Measurements from ENCODE around the gene VTN.

The VTN gene

DNA sequence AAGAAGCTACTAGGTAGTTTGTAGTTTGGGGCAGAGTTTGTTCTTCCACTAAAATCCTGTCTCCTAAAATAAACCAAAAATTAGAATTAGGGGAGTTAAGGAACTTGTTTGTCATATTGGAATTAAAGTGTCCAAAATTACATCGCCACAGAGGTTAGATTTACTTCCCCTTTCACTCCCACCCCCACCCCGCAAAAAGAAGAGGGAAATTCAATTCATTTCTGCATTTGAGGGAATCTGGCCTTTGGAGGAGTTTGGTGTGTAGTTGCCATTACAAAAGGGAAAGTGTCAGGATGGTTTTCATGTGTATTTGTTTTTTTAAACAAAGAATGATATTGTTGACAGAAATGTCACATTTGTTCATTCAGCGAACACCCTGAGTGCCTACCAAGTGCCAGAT, 45.3 kb downstream of the VTN start:
- Histone ChIP-seq H3K9ac (ENCODE audit: low read length) (no peak overlapping the region), H2BK12ac (ENCODE audit: low read length) (no peak overlapping the region), H3K79me2 (ENCODE audit: control insufficient read depth, insufficient read depth, low read length, poor library complexity) (peaks cover 26% of the 10 kb centered on the region), H3K4me1 (ENCODE audit: control insufficient read depth in 1 of 2, insufficient read depth in 2 of 2, low read length in 2 of 2) (peaks cover 24 to 34% of the 10 kb centered on the region in 2 experiments), H3K27me3 (ENCODE audit: insufficient read depth, low read length) (no peaks in the 10 kb centered on the region), H2BK5ac (ENCODE audit: low read depth, low read length, poor library complexity) (no peak overlapping the region), H3K4ac (ENCODE audit: low read depth, low read length) (peak overlapping the region; percentile 57), H3K36me3 (ENCODE audit: control insufficient read depth in 1 of 2, insufficient read depth in 2 of 2, low read length in 2 of 2) (peaks cover 19 to 30% of the 10 kb centered on the region in 2 experiments), H3K27ac (ENCODE audit: low read depth, low read length) (no peak overlapping the region), H2AFZ (ENCODE audit: insufficient read depth, low read length, poor library complexity) (no peak overlapping the region), H3K9me3 (ENCODE audit: insufficient read depth, low read depth, low read length) (no peaks in the 10 kb centered on the region), H3K14ac (ENCODE audit: low read length) (no peak overlapping the region), H2AK5ac (ENCODE audit: low read length) (no peak overlapping the region), H3K4me2 (ENCODE audit: low read length) (no peak overlapping the region), H4K8ac (ENCODE audit: low read depth, low read length) (no peak overlapping the region), H3K23ac (ENCODE audit: low read length) (no peak overlapping the region), H3K18ac (ENCODE audit: low read length) (no peak overlapping the region), H3K79me1 (ENCODE audit: low read length) (no peaks in the 10 kb centered on the region), H3K4me3 (ENCODE audit: low read depth, low read length) (no peak overlapping the region), H4K91ac (ENCODE audit: low read depth, low read length) (no peak overlapping the region), H2BK120ac (ENCODE audit: insufficient read depth, low read length, poor library complexity) (no peak overlapping the region), H4K12ac (ENCODE audit: low read depth, low read length) (no peak overlapping the region)
- DNase-seq, result no peak
- no CpG with 5 or more reads among the region's 3 CpGs for WGBS (ENCODE audit: extremely low coverage, insufficient coverage, insufficient read length)

DNA sequence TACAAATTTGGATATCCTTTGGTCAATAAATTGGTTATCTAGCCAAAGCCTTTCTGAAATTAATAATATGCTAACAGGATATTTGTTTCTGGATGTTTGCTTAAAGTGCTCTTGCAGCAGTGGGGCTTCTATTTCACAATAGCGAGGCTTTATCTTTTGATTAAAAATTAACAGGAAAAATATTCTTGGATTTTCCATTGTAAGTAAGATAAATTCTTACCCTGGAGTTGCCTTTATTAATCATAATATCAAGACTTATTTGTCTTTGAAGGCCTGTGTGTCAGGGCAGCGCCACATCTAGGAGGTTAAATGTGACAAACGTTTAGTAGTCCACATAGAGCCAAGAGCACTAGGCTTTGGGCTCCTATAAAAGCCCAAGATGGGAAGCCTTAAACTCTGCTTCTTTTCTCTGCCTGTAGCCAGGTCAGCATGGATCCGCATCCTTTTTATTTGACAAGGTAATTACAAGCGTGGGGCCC, 45.8 kb downstream of the VTN start:
- no peak overlapping the region for H3K4me3 ChIP-seq (ENCODE audit: low read depth, low read length)
- no peak overlapping the region for H2AK5ac ChIP-seq (ENCODE audit: low read length)
- peaks cover 30% of the 10 kb centered on the region for H3K79me2 ChIP-seq (ENCODE audit: control insufficient read depth, insufficient read depth, low read length, poor library complexity)
- H2AFZ ChIP-seq (ENCODE audit: insufficient read depth, low read length, poor library complexity), result no peak overlapping the region
- no peak overlapping the region for H3K27ac ChIP-seq (ENCODE audit: low read depth, low read length)
- no peak for DNase-seq
- H4K12ac ChIP-seq (ENCODE audit: low read depth, low read length), result no peak overlapping the region
- H3K14ac ChIP-seq (ENCODE audit: low read length), result no peak overlapping the region
- no peak overlapping the region for H3K18ac ChIP-seq (ENCODE audit: low read length)
- no peak overlapping the region for H3K9ac ChIP-seq (ENCODE audit: low read length)
- no peak overlapping the region for H2BK120ac ChIP-seq (ENCODE audit: insufficient read depth, low read length, poor library complexity)
- H2BK12ac ChIP-seq (ENCODE audit: low read length), result no peak overlapping the region
- H3K4me1 ChIP-seq (ENCODE audit: control insufficient read depth in 1 of 2, insufficient read depth in 2 of 2, low read length in 2 of 2), result peaks cover 24 to 34% of the 10 kb centered on the region in 2 experiments
- H2BK5ac ChIP-seq (ENCODE audit: low read depth, low read length, poor library complexity), result no peak overlapping the region
- H4K8ac ChIP-seq (ENCODE audit: low read depth, low read length), result no peak overlapping the region
- H3K27me3 ChIP-seq (ENCODE audit: insufficient read depth, low read length), result no peaks in the 10 kb centered on the region
- H3K23ac ChIP-seq (ENCODE audit: low read length), result no peak overlapping the region
- no peak overlapping the region for H3K4me2 ChIP-seq (ENCODE audit: low read length)
- WGBS (ENCODE audit: extremely low coverage, insufficient coverage, insufficient read length), result no CpG with 5 or more reads among the region's 5 CpGs
- peak overlapping the region; percentile 57 for H3K4ac ChIP-seq (ENCODE audit: low read depth, low read length)
- peaks cover 4% of the 10 kb centered on the region for H3K79me1 ChIP-seq (ENCODE audit: low read length)
- no peaks in the 10 kb centered on the region for H3K9me3 ChIP-seq (ENCODE audit: insufficient read depth, low read depth, low read length)
- no peak overlapping the region for H4K91ac ChIP-seq (ENCODE audit: low read depth, low read length)
- peaks cover 17 to 27% of the 10 kb centered on the region in 2 experiments for H3K36me3 ChIP-seq (ENCODE audit: control insufficient read depth in 1 of 2, insufficient read depth in 2 of 2, low read length in 2 of 2)

DNA sequence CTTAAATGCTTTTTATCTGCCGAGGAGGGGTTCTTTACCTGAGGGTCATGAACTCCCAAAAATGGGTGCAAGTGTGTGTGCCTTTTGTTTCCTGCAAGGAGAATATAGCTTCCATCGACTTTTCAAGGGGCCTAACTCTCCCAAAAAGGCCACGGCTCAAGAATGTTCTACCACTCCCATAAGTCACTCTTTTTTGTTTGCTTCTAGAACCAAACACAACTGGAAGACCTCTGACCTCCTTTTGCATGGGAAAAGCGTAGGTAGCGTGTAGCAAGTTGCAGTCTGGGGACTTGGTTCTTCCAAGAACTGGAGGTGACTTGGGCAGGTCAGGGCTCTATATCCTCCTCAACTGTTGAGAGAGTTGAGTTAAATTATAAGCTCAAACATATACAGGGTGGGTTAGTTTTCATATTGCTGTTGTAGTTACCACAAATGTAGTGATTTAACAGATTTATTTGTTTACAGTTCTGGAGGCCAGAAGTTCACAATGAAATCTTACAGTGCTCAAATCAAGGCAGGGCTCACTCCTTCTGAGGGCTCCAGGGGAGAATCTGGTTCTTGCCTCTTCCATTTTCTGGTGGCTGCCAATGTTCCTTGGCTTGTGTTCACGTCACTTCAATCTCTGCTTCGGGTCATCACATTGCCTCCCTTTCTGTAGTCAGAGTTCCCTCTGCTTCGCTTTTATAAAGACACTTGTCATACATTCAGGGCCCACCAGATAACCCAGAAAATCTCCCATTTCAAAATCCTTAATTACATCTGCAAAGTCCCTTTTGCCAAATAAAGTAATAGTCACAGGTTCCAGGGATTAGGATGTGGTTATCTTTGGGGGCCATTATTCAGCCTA, 49.7 kb downstream of the VTN start:
- Histone ChIP-seq H3K36me3 (ENCODE audit: control insufficient read depth in 1 of 2, insufficient read depth in 2 of 2, low read length in 2 of 2) (peaks cover 3 to 7% of the 10 kb centered on the region in 2 experiments), H3K79me2 (ENCODE audit: control insufficient read depth, insufficient read depth, low read length, poor library complexity) (peaks cover 33% of the 10 kb centered on the region), H3K79me1 (ENCODE audit: low read length) (peaks cover 14% of the 10 kb centered on the region), H4K8ac (ENCODE audit: low read depth, low read length) (no peak overlapping the region), H4K91ac (ENCODE audit: low read depth, low read length) (peak overlapping the region; percentile 4), H4K12ac (ENCODE audit: low read depth, low read length) (no peak overlapping the region), H3K14ac (ENCODE audit: low read length) (no peak overlapping the region), H3K4me3 (ENCODE audit: low read depth, low read length) (peak overlapping the region; percentile 65), H2BK120ac (ENCODE audit: insufficient read depth, low read length, poor library complexity) (no peak overlapping the region), H3K4ac (ENCODE audit: low read depth, low read length) (peak overlapping the region; percentile 98), H3K9ac (ENCODE audit: low read length) (no peak overlapping the region), H2AK5ac (ENCODE audit: low read length) (no peak overlapping the region), H3K23ac (ENCODE audit: low read length) (no peak overlapping the region), H3K27me3 (ENCODE audit: insufficient read depth, low read length) (no peaks in the 10 kb centered on the region), H2BK12ac (ENCODE audit: low read length) (no peak overlapping the region), H3K9me3 (ENCODE audit: insufficient read depth, low read depth, low read length) (no peaks in the 10 kb centered on the region), H3K4me2 (ENCODE audit: low read length) (peak overlapping the region; percentile 82), H2AFZ (ENCODE audit: insufficient read depth, low read length, poor library complexity) (no peak overlapping the region), H3K27ac (ENCODE audit: low read depth, low read length) (peak overlapping the region; percentile 28), H3K4me1 (ENCODE audit: control insufficient read depth in 1 of 2, insufficient read depth in 2 of 2, low read length in 2 of 2) (peaks cover 24 to 27% of the 10 kb centered on the region in 2 experiments), H3K18ac (ENCODE audit: low read length) (no peak overlapping the region), H2BK5ac (ENCODE audit: low read depth, low read length, poor library complexity) (peak overlapping the region; percentile 4)
- DNase-seq, result no peak
- no CpG with 5 or more reads among the region's 8 CpGs for WGBS (ENCODE audit: extremely low coverage, insufficient coverage, insufficient read length)

DNA sequence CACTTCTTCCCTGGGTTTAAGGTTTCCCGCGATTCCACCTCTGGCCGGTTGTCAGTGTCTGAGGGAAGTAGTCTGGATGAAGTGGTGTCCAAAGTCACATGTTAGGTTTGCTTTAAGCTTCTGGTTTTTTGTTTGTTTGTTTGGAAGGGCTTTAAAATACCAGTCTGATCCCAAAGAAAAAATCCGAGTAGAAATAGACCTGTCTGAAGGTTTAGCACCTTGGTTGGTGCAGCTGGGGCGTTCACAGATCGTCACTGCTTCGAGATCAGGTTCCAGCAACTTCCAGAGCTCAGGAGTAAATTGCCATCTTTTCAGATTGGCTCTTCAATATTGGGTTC, 50.5 kb downstream of the VTN start:
- peak overlapping the region; percentile 31 for H3K18ac ChIP-seq (ENCODE audit: low read length)
- peak overlapping the region; percentile 55 for H2AK5ac ChIP-seq (ENCODE audit: low read length)
- H3K79me1 ChIP-seq (ENCODE audit: low read length), result peaks cover 14% of the 10 kb centered on the region
- H2AFZ ChIP-seq (ENCODE audit: insufficient read depth, low read length, poor library complexity), result peak overlapping the region; percentile 9
- H2BK5ac ChIP-seq (ENCODE audit: low read depth, low read length, poor library complexity), result peak overlapping the region; percentile 35
- peak overlapping the region; percentile 82 for H3K4me2 ChIP-seq (ENCODE audit: low read length)
- H4K12ac ChIP-seq (ENCODE audit: low read depth, low read length), result no peak overlapping the region
- DNase-seq, result no peak
- peaks cover 3 to 5% of the 10 kb centered on the region in 2 experiments for H3K36me3 ChIP-seq (ENCODE audit: control insufficient read depth in 1 of 2, insufficient read depth in 2 of 2, low read length in 2 of 2)
- peak overlapping the region; percentile 89 for H3K4ac ChIP-seq (ENCODE audit: low read depth, low read length)
- H4K91ac ChIP-seq (ENCODE audit: low read depth, low read length), result peak overlapping the region; percentile 77
- H3K27me3 ChIP-seq (ENCODE audit: insufficient read depth, low read length), result no peaks in the 10 kb centered on the region
- H2BK12ac ChIP-seq (ENCODE audit: low read length), result peak overlapping the region; percentile 1
- H3K9me3 ChIP-seq (ENCODE audit: insufficient read depth, low read depth, low read length), result no peaks in the 10 kb centered on the region
- peak overlapping the region; percentile 87 for H3K9ac ChIP-seq (ENCODE audit: low read length)
- no CpG with 5 or more reads among the region's 7 CpGs for WGBS (ENCODE audit: extremely low coverage, insufficient coverage, insufficient read length)
- H3K14ac ChIP-seq (ENCODE audit: low read length), result peak overlapping the region; percentile 75
- peaks cover 23 to 27% of the 10 kb centered on the region in 2 experiments for H3K4me1 ChIP-seq (ENCODE audit: control insufficient read depth in 1 of 2, insufficient read depth in 2 of 2, low read length in 2 of 2)
- peak overlapping the region; percentile 74 for H3K4me3 ChIP-seq (ENCODE audit: low read depth, low read length)
- peak overlapping the region; percentile 64 for H2BK120ac ChIP-seq (ENCODE audit: insufficient read depth, low read length, poor library complexity)
- H4K8ac ChIP-seq (ENCODE audit: low read depth, low read length), result peak overlapping the region; percentile 59
- H3K23ac ChIP-seq (ENCODE audit: low read length), result no peak overlapping the region
- peak overlapping the region; percentile 43 for H3K27ac ChIP-seq (ENCODE audit: low read depth, low read length)
- H3K79me2 ChIP-seq (ENCODE audit: control insufficient read depth, insufficient read depth, low read length, poor library complexity), result peaks cover 33% of the 10 kb centered on the region
